LNCAP (cell line): Measurements from ENCODE around the gene DIP2A.

Experiments
- CTCF ChIP-seq: fragments of 450-650 bp; IDR thresholded peaks from 2 replicates; pipeline ENCODE4 v1.5.1; 2017; ENCODE audit warnings: mild to moderate bottlenecking

DIP2A gene

GRCh38 chr21:46594276-46594675 lies 135.6 kb downstream of the DIP2A start:
- no peak for TF ChIP-seq CTCF

GRCh38 chr21:46596201-46596600 lies 137.5 kb downstream of the DIP2A start:
- TF ChIP-seq CTCF = no peak

- no peak for TF ChIP-seq CTCF
Observed at GRCh38 chr21:46597031-46597430, 138.3 kb downstream of the DIP2A start.

GRCh38 chr21:46597896-46598343 lies 139.2 kb downstream of the DIP2A start:
- TF ChIP-seq CTCF = no peak

- TF ChIP-seq CTCF = no peak
Observed at GRCh38 chr21:46598581-46599572, 140.2 kb downstream of the DIP2A start.

- no peak for TF ChIP-seq CTCF
Observed at GRCh38 chr21:46600305-46600704, 141.6 kb downstream of the DIP2A start.

- TF ChIP-seq CTCF = no peak
Observed at GRCh38 chr21:46600978-46601377, 142.3 kb downstream of the DIP2A start.
